Stimulated activated memory B cell treated with anti-CD40 and anti-IgM and Interleukin-4, amounts not matched to agents 10 μg/mL and 1 μg/mL and 100 μg/mL, for 72 hours (primary cell): Measurements from ENCODE around the gene NKG7.
A peak's percentile ranks its signal among the peaks of the same experiment; 100 is the strongest.
"Not testable (repeated sequence)": the region's sequence is repeated elsewhere in the genome, so short reads cannot be mapped to it uniquely, and the experiment has no call there.

Experiments
- ATAC-seq: fragments of 150-1000 bp; cut with Tn5 transposase; 2 replicates; pipeline ENCODE4 v1.10.0; 2021
- H3K27ac Mint-ChIP-seq: one replicate; pipeline ENCODE4 v1.8.0; 2022; ENCODE audit warnings: mild to moderate bottlenecking, mixed read lengths
- H3K27me3 Mint-ChIP-seq: one replicate; pipeline ENCODE4 v1.8.0; 2022; ENCODE audit warnings: mixed read lengths
- H3K36me3 Mint-ChIP-seq: one replicate; pipeline ENCODE4 v1.8.0; 2022; ENCODE audit warnings: mixed read lengths
- H3K4me1 Mint-ChIP-seq: one replicate; pipeline ENCODE4 v1.8.0; 2022; ENCODE audit warnings: mixed read lengths
- H3K4me3 Mint-ChIP-seq: one replicate; pipeline ENCODE4 v1.8.0; 2022; ENCODE audit warnings: mild to moderate bottlenecking, moderate library complexity, mixed read lengths
- H3K9me3 Mint-ChIP-seq: one replicate; pipeline ENCODE4 v1.8.0; 2022; ENCODE audit warnings: mixed read lengths

The NKG7 gene

DNA sequence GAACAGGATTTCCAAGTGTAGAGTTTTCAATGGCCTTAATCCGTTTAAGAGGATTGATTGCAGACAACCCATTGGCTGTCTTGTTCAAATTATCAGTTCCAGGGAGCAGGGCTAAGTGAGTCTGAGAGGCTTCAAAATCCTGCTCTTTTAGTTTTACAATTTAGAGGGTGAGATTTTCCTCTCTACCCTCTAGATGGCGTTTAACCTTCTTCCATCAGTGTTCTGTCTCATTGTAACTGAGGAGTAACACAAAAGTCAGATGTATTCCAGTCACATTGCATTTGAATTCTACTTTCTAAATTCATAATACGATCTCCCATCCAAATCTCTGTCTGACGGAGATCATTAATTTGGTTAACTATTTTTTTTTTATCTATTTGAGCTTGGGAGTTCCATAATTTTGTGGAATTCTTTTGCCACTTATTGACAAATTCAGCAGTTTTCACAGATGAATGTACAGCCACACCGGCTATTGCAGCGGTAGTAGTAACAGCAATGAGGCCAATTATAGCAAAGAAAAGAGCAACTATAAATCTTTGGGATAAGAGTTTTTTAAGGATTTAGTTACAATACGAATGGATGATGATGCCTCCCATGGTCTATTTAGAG lies 25.7 kb upstream of the NKG7 start:
- Mint-ChIP-seq H3K4me1 (peaks cover 32% of the 10 kb centered on the region), H3K4me3 (no peak overlapping the region), H3K9me3 (peaks cover 10% of the 10 kb centered on the region), H3K27ac (no peak overlapping the region), H3K27me3 (no peaks in the 10 kb centered on the region), H3K36me3 (peaks cover 10% of the 10 kb centered on the region)
- ATAC-seq, result no peak

GRCh38 chr19:51397453-51397852 lies 25.0 kb upstream of the NKG7 start:
- not testable (repeated sequence) for H3K9me3 Mint-ChIP-seq

DNA sequence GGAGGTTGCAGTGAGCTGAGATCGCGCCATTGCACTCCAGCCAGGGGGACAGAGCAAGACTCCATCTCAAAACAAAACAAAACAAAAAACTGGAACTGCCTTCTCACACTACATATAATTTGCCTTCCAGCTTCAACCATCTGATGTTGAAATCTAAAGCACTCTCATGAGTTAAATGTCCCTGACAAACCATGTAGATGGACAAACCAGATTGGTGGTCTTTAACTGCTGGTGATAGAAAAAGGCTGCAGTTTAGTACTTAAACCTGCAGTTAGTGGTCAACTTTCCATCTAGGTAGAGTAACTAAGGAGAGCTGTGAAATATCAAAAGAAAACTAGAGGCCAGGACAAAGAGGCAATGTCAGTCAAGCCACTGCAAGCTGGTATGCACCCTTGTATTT lies 23.7 kb upstream of the NKG7 start:
- Mint-ChIP-seq H3K27me3 (peaks cover 3% of the 10 kb centered on the region), H3K36me3 (no peaks in the 10 kb centered on the region), H3K27ac (peak overlapping the region; percentile 83), H3K4me1 (peaks cover 34% of the 10 kb centered on the region), H3K9me3 (peaks cover 3% of the 10 kb centered on the region), H3K4me3 (no peak overlapping the region)
- no peak for ATAC-seq

More at GRCh38 chr19:51397453-51397852, 25.0 kb upstream of the NKG7 start:
- not testable (repeated sequence) for ATAC-seq, H3K4me3 Mint-ChIP-seq, H3K36me3 Mint-ChIP-seq, H3K27ac Mint-ChIP-seq, H3K27me3 Mint-ChIP-seq
- peaks cover 32% of the 10 kb centered on the region for H3K4me1 Mint-ChIP-seq

DNA sequence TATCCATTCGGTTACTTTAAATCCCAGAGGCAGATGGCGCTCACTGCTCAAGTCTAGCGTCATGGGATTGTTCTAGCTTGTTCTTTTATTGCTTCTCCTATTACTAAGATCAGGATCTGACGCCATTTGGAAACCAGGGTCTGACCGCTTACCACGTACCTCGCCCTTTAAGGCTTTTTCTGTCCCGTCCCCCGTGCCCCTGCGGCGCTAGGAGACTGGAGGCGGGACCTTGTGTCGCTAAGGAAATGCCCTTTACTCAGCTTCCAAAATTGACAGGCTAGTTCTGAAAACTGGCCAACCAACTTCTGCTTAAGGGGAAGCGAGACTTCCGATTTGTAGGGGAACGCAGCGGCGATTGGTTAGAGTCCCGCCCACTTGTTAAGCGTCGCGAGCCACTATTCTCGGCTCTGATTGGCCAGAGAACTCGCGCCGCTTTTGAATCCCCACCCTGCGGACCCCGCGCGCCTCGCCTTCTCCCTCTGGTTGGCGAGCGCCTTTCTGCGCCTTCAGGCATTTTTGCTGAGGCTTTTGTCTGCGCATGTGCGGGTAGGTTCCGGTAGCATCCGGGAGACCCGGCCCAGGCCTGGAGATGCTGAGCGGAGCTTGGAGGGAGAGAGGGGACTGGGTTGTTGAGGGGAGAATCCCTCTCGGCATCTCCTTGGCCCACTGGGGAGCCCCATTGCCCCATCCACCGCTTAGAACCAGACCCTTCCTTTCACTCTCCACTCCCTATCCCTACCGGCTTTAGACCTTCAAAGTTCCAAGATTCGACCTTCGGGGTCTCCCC lies 21.8 kb upstream of the NKG7 start:
- peak; percentile 95 for ATAC-seq
- H3K27ac Mint-ChIP-seq, result peak overlapping the region; percentile 83
- H3K36me3 Mint-ChIP-seq, result no peaks in the 10 kb centered on the region
- H3K27me3 Mint-ChIP-seq, result peaks cover 9% of the 10 kb centered on the region
- H3K4me3 Mint-ChIP-seq, result peak overlapping the region; percentile 80
- peaks cover 43% of the 10 kb centered on the region for H3K4me1 Mint-ChIP-seq
- peaks cover 3% of the 10 kb centered on the region for H3K9me3 Mint-ChIP-seq

DNA sequence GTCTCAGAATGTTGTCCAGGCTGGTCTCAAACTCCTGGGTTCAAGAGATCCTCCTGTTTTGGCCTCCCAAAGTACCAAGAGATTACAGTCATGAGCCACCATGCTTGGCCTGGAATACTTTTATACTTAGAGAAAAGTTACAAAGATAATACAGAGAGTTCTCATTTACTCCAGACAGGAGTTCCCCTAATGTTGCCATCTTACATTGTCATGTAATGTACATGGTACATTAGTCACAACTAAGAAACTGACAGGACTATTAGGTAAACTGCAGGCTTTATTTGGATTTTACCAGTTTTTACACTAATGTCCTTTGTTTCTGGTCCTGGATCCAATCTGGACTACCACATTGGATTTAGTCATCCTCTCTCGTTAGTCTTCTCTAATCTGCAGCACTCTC lies 20.2 kb upstream of the NKG7 start:
- Mint-ChIP-seq H3K9me3 (peaks cover 3% of the 10 kb centered on the region), H3K4me3 (no peak overlapping the region), H3K27ac (no peak overlapping the region), H3K4me1 (peaks cover 46% of the 10 kb centered on the region), H3K27me3 (peaks cover 9% of the 10 kb centered on the region), H3K36me3 (no peaks in the 10 kb centered on the region)
- ATAC-seq, result no peak

- Mint-ChIP-seq H3K9me3 (peaks cover 3% of the 10 kb centered on the region), H3K27me3 (peaks cover 9% of the 10 kb centered on the region), H3K4me3 (no peak overlapping the region), H3K27ac (peak overlapping the region; percentile 82), H3K36me3 (no peaks in the 10 kb centered on the region), H3K4me1 (peaks cover 45% of the 10 kb centered on the region)
- no peak for ATAC-seq
Observed at GRCh38 chr19:51391073-51391611, 18.7 kb upstream of the NKG7 start.

DNA sequence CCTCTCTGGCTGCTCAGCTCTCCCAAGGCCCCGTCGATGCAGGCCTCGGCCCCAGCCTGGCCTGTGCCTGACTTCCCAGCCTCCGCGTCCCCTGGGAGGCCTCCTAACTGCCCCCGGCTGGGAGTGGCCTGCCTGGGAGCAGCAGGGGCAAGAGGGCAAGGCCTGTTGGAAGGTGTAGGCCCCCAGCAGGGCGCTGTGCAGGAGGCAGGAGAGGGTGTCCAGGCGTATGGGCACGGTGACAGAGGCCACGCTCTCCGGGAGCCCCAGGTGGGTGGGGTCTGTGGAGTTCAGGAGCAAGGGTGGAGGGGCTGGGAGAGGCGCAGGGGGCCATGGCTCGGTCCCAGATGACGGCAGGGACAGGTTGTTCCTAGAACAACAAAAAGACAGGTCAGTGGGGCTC lies 16.7 kb upstream of the NKG7 start:
- Mint-ChIP-seq H3K4me3 (no peak overlapping the region), H3K9me3 (no peaks in the 10 kb centered on the region), H3K4me1 (peaks cover 25% of the 10 kb centered on the region), H3K27ac (no peak overlapping the region), H3K27me3 (peaks cover 9% of the 10 kb centered on the region), H3K36me3 (no peaks in the 10 kb centered on the region)
- no peak for ATAC-seq

DNA sequence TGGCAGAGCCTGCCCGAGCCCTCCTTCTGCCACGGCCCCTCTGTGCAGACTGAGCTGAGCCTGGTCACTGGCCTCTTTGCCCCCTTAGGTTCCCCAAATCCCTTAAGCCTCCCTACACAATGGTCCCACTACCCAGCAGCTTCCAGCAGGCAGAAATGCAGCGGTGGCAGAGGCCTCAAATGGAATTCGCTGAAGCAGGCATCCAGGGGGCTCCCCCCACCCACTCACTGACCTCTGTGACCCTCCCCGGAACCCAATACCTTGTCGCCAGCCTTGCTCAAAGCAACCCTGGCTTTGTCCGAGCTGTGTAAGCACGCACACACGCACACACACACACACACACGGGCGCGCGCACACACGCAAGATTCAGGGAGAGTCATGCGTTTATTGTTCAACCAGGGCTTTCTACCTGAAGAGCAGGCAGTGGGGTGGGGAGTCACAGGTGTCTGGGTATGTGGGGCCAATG lies 15.5 kb upstream of the NKG7 start, which contains the start of gene LIM2:
TSS of gene LIM2 (minus strand) at position 51 of the 466 bp plus-strand sequence. CDS start 531 bp downstream, outside the sequence.
- Mint-ChIP-seq H3K27me3 (peaks cover 9% of the 10 kb centered on the region), H3K36me3 (no peaks in the 10 kb centered on the region), H3K4me1 (peaks cover 19% of the 10 kb centered on the region), H3K4me3 (no peak within 1 kb of the TSS), H3K27ac (peak within 1 kb of the TSS; percentile 5), H3K9me3 (no peaks in the 10 kb centered on the region)
- peak; percentile 9 for ATAC-seq

GRCh38 chr19:51386882-51387520 lies 14.5 kb upstream of the NKG7 start:
- peaks cover 19% of the 10 kb centered on the region for H3K4me1 Mint-ChIP-seq
- H3K27ac Mint-ChIP-seq, result peak overlapping the region; percentile 5

DNA sequence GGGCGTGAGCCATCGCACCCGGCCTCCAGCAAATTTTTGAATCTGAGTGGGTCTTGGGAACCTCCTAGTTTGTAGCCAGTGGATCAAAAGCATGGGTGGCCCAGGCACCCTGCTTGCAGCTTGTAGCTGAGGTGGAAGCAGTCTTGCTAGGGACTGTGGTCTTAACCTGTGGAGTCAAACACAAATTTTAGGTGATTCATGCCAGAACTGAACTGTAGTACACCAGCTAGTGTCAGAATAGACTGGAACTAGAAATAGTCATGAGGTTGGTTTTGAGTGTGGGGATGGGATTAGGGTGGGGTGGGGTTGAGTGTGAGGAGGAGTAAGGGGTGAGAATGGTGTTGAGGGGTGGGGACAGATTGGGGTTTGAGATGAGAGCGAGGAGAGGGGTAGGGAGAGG lies 9.6 kb upstream of the NKG7 start:
- no peaks in the 10 kb centered on the region for H3K4me1 Mint-ChIP-seq
- no peaks in the 10 kb centered on the region for H3K36me3 Mint-ChIP-seq
- no peak overlapping the region for H3K27ac Mint-ChIP-seq
- no peaks in the 10 kb centered on the region for H3K27me3 Mint-ChIP-seq
- H3K4me3 Mint-ChIP-seq, result no peak overlapping the region
- peaks cover 7% of the 10 kb centered on the region for H3K9me3 Mint-ChIP-seq
- ATAC-seq, result no peak

More at GRCh38 chr19:51386882-51387520, 14.5 kb upstream of the NKG7 start:
- Mint-ChIP-seq H3K9me3 (no peaks in the 10 kb centered on the region), H3K36me3 (no peaks in the 10 kb centered on the region), H3K27me3 (peaks cover 9% of the 10 kb centered on the region), H3K4me3 (no peak overlapping the region)
- peak; percentile 24 for ATAC-seq

DNA sequence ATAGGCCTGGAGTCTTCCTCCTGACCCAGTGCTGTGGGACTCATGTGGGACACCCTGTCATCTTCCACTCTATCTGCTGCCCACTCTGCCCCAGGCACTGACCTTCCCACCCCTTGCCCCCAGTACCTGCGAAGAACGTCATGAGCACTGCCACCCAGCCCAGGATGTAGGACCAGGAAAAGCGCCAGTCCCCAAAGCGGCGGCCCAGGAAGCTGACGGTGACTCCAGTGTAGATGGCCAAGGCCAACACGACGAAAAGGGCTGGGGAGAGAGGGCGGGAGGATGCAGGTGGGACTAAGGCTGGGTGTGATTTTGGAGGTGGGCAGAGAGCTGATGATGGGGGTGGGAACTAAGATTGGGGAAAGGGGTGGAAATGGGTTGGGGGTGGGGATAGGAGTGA lies 7.9 kb upstream of the NKG7 start:
- Mint-ChIP-seq H3K27me3 (no peaks in the 10 kb centered on the region), H3K9me3 (peaks cover 7% of the 10 kb centered on the region), H3K4me3 (no peak overlapping the region), H3K36me3 (no peaks in the 10 kb centered on the region), H3K27ac (no peak overlapping the region), H3K4me1 (peaks cover 3% of the 10 kb centered on the region)
- ATAC-seq, result no peak

DNA sequence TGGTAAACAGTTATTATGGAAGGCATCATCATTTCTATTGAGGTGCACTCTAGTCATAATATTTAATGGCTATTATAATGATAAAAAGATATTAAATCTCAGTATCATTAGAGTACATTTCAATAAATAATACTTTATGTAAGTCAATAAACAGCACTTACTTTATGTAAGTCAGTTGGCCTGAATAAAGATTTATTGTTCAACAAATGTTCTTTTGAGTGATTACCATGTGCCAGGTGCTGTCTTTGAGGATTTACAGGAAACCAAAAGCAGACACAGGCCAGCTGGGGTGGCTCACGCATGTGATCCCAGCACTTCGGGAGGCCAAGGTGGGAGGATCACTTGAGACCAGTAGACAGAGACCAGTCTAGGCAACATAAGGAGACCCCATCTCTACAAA lies 5.0 kb upstream of the NKG7 start:
- ATAC-seq, result no peak
- H3K27ac Mint-ChIP-seq, result no peak overlapping the region
- no peaks in the 10 kb centered on the region for H3K36me3 Mint-ChIP-seq
- no peak overlapping the region for H3K4me3 Mint-ChIP-seq
- peaks cover 21% of the 10 kb centered on the region for H3K4me1 Mint-ChIP-seq
- H3K27me3 Mint-ChIP-seq, result no peaks in the 10 kb centered on the region
- peaks cover 7% of the 10 kb centered on the region for H3K9me3 Mint-ChIP-seq

DNA sequence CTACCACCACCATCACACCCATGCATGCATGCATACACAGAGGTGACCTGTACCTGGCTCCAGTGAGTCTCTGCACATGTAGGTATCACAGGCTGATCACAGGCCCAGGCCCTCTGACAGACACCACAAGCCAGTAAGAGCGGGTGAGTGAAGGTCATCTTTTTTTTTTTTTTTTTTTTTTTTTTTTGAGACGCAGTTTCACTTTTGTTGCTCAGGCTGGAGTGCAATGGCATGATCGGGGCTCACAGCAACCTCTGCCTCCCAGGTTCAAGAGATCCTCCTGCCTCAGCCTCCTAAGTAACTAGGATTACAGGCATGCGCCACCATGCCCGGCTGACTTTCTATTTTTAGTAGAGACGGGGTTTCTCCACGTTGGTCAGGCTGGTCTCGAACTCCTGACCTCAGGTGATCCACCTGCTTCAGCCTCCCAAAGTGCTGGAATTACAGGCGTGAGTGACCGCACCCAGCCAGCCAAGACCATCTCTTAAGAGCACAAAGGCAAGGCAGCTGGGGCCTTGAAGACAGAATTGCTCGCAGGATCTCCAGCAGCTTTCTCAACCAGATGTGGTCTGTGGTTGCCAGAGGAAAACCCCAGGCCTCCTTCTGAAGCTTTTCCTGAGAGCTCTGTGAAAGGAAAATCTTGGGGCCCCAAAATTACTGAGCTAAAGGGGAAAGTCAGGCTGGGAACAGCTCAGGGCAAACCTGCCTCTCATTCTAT lies 3.2 kb upstream of the NKG7 start:
- ATAC-seq, result peak; percentile 53
- H3K27me3 Mint-ChIP-seq, result no peaks in the 10 kb centered on the region
- H3K4me1 Mint-ChIP-seq, result peaks cover 39% of the 10 kb centered on the region
- peaks cover 3% of the 10 kb centered on the region for H3K9me3 Mint-ChIP-seq
- H3K36me3 Mint-ChIP-seq, result no peaks in the 10 kb centered on the region
- peak overlapping the region; percentile 6 for H3K27ac Mint-ChIP-seq
- peak overlapping the region; percentile 44 for H3K4me3 Mint-ChIP-seq

DNA sequence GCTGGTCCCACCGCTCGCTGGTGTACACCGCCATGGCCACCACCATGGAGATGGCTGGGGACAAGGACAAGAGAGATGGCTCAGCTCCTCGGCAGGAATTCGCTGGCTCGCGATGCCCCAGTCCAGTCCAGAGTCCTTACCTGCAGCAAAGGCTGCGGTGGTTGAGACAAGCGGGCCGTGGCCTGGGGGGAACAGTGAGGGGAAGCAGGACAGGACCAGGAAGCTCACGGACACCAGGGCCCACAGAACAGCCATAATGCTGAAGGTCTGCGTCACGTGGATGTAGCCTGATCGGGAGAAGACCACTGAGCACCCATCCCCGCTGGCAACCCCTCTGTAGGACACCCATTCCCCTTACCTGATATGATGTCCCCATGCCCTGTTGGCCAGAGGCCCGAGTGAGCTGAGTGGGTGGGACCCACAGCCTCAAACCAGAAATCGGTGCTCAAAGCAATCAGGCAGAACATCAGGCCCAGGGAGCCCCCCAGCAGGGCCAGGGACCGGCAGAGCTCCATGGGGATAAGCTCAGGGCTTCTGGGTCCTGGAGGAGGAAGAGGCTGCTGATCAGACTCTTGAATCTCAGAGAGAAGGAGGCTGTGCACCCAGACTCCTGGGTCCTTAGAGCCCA lies 319 bp downstream of the NKG7 start:
- H3K27ac Mint-ChIP-seq, result peak overlapping the region; percentile 78
- ATAC-seq, result no peak
- H3K4me1 Mint-ChIP-seq, result peaks cover 52% of the 10 kb centered on the region
- H3K27me3 Mint-ChIP-seq, result no peaks in the 10 kb centered on the region
- no peaks in the 10 kb centered on the region for H3K36me3 Mint-ChIP-seq
- H3K4me3 Mint-ChIP-seq, result peak overlapping the region; percentile 35
- no peaks in the 10 kb centered on the region for H3K9me3 Mint-ChIP-seq
